ENCODE results near the gene PIEZO1.

- no peak for TF ChIP-seq CTCF (IDR thresholded peaks at IDR 0.05)
- TF ChIP-seq POLR2A (IDR thresholded peaks at IDR 0.05): no peak
Measured at GRCh38 chr16:88813269-88814143, 28.5 kb upstream of the PIEZO1 start.

Measured in right lobe of liver (tissue), 4 donors.